ENCODE data around the gene DRAM2.

DRAM2 gene

GRCh38 chr1:111154021-111154999, 14.4 kb upstream of the DRAM2 start:
- no peak for TF ChIP-seq FOXP2 (optimal IDR thresholded peaks at IDR 0.05; ENCODE audit: borderline replicate concordance, extremely low read depth, extremely low read length, insufficient read depth)
- TF ChIP-seq POLR2AphosphoS5 (IDR thresholded peaks at IDR 0.05; ENCODE audit: low read depth, low read length), result no peak
- no peak for TF ChIP-seq REST (IDR thresholded peaks at IDR 0.05; ENCODE audit: insufficient read depth in 1 of 2, low read depth in 2 of 2, low read length in 2 of 2)
- no peak for TF ChIP-seq TAF1 (IDR thresholded peaks at IDR 0.05; ENCODE audit: borderline replicate concordance, insufficient read depth, low read length)
- no peak for TF ChIP-seq SIN3A (IDR thresholded peaks at IDR 0.05; ENCODE audit: borderline replicate concordance, insufficient read depth, low read length)

- TF ChIP-seq FOXP2 (optimal IDR thresholded peaks at IDR 0.05; ENCODE audit: borderline replicate concordance, extremely low read depth, extremely low read length, insufficient read depth) (no peak), TAF1 (IDR thresholded peaks at IDR 0.05; ENCODE audit: borderline replicate concordance, insufficient read depth, low read length) (no peak), SIN3A (IDR thresholded peaks at IDR 0.05; ENCODE audit: borderline replicate concordance, insufficient read depth, low read length) (no peak), REST (IDR thresholded peaks at IDR 0.05; ENCODE audit: insufficient read depth in 1 of 2, low read depth in 2 of 2, low read length in 2 of 2) (no peak), POLR2AphosphoS5 (IDR thresholded peaks at IDR 0.05; ENCODE audit: low read depth, low read length) (no peak)
Observed at GRCh38 chr1:111151838-111152237, 11.9 kb upstream of the DRAM2 start.

GRCh38 chr1:111148376-111148881, 8.5 kb upstream of the DRAM2 start:
- TF ChIP-seq POLR2AphosphoS5 (IDR thresholded peaks at IDR 0.05; ENCODE audit: low read depth, low read length) (no peak), FOXP2 (optimal IDR thresholded peaks at IDR 0.05; ENCODE audit: borderline replicate concordance, extremely low read depth, extremely low read length, insufficient read depth) (no peak), TAF1 (IDR thresholded peaks at IDR 0.05; ENCODE audit: borderline replicate concordance, insufficient read depth, low read length) (no peak), REST (IDR thresholded peaks at IDR 0.05; ENCODE audit: insufficient read depth in 1 of 2, low read depth in 2 of 2, low read length in 2 of 2) (no peak), SIN3A (IDR thresholded peaks at IDR 0.05; ENCODE audit: borderline replicate concordance, insufficient read depth, low read length) (no peak)

GRCh38 chr1:111147948-111148347, 8.1 kb upstream of the DRAM2 start:
- TF ChIP-seq REST (IDR thresholded peaks at IDR 0.05; ENCODE audit: insufficient read depth in 1 of 2, low read depth in 2 of 2, low read length in 2 of 2), result no peak
- no peak for TF ChIP-seq POLR2AphosphoS5 (IDR thresholded peaks at IDR 0.05; ENCODE audit: low read depth, low read length)
- no peak for TF ChIP-seq TAF1 (IDR thresholded peaks at IDR 0.05; ENCODE audit: borderline replicate concordance, insufficient read depth, low read length)
- no peak for TF ChIP-seq SIN3A (IDR thresholded peaks at IDR 0.05; ENCODE audit: borderline replicate concordance, insufficient read depth, low read length)
- no peak for TF ChIP-seq FOXP2 (optimal IDR thresholded peaks at IDR 0.05; ENCODE audit: borderline replicate concordance, extremely low read depth, extremely low read length, insufficient read depth)
